BE2C (cell line): ENCODE results near the gene PTPRD.

ENCODE experiments used
- DNase-seq: peaks from one replicate; pipeline ENCODE4 v3.0.0-alpha.2; 2020
- H3K27me3 ChIP-seq: fragments of 250-450 bp; sonication (Bioruptor Pico); 2 replicates; pipeline ENCODE4 v1.5.1; 2020; ENCODE audit warnings: mild to moderate bottlenecking
- H3K36me3 ChIP-seq: fragments of 250-450 bp; sonication (Bioruptor Pico); 2 replicates; pipeline ENCODE4 v1.5.1; 2020; ENCODE audit warnings: mild to moderate bottlenecking
- H3K4me1 ChIP-seq: fragments of 250-450 bp; sonication (Bioruptor Pico); 2 replicates; pipeline ENCODE4 v1.5.1; 2020
- H3K4me3 ChIP-seq: 2 replicates; pipeline ENCODE4 v1.5.1; 2011; ENCODE audit warnings: low read depth, low read length
- H3K9me3 ChIP-seq: fragments of 250-450 bp; sonication (Bioruptor Pico); 2 replicates; pipeline ENCODE4 v1.5.1; 2020
- CTCF ChIP-seq: IDR thresholded peaks from 2 replicates; pipeline ENCODE4 v1.5.1; 2012; ENCODE audit warnings: mild to moderate bottlenecking, low read depth, low read length

Gene PTPRD

DNA sequence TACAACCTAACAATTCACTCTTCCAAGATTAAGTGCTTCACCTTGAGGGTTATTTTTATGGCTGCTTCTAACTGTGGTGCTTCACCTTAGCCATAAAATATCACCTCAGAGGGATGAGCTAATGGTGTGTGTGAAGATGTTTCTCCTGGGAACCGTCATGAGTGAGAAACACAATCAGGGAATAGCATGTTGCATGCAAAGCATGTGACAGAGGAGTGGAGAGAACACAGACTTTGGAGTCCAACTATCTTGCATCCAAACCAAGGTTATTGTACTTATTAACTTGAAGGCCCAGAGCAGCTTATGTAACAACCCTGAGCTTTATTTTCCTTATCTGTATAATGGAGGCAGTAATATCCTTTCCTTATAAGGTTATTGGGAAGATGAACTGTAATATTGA, 1724.2 kb downstream of the PTPRD start:
- no peak overlapping the region for H3K4me3 ChIP-seq
- no peak for DNase-seq
- no peaks in the 10 kb centered on the region for H3K9me3 ChIP-seq
- no peak for TF ChIP-seq CTCF
- no peaks in the 10 kb centered on the region for H3K27me3 ChIP-seq
- no peaks in the 10 kb centered on the region for H3K36me3 ChIP-seq
- no peaks in the 10 kb centered on the region for H3K4me1 ChIP-seq

DNA sequence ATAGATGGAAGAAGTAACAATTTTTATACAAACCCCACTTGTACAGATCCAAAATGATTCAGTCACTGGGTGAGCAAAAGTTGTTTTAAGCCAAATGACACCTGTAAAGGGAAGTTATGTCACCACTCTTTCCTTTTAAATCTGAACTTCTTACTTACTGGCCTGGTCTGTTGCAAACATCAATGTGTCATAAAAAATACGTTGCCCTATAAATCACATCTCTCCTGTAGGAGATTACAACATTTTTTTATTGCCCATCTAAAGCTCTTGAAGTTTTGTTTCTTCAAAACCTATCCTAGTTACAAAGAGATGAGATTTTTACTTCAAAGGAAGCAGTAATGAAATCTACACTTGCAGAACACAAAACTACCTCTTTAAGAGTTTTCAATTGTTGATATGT, 1725.4 kb downstream of the PTPRD start:
- Histone ChIP-seq H3K4me3 (no peak overlapping the region), H3K4me1 (no peaks in the 10 kb centered on the region), H3K9me3 (no peaks in the 10 kb centered on the region), H3K36me3 (no peaks in the 10 kb centered on the region), H3K27me3 (no peaks in the 10 kb centered on the region)
- DNase-seq = no peak
- no peak for TF ChIP-seq CTCF

DNA sequence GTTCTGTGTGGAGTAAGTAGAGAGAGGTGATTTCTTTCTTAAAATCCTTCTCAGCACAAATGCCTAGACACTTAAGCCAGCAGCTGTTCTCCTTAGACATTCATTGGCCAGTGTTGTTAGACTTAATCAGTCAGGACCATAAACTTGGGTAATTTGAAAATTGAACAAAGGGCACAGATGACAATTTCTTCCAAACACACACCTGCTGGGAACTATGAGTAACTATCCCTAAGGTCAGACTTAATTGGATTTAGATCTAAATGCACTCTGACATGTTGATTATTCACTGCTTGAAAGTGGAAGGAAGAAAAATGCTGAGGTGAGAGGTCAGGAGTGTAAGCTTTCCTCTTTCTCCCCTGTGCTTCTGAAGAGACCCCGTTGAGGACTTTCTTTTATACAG, 1729.5 kb downstream of the PTPRD start:
- no peaks in the 10 kb centered on the region for H3K27me3 ChIP-seq
- no peak overlapping the region for H3K4me3 ChIP-seq
- no peaks in the 10 kb centered on the region for H3K4me1 ChIP-seq
- TF ChIP-seq CTCF = no peak
- H3K9me3 ChIP-seq = no peaks in the 10 kb centered on the region
- H3K36me3 ChIP-seq = no peaks in the 10 kb centered on the region
- no peak for DNase-seq

- TF ChIP-seq CTCF = no peak
- no peak for DNase-seq
- Histone ChIP-seq H3K36me3 (no peaks in the 10 kb centered on the region), H3K27me3 (no peaks in the 10 kb centered on the region), H3K4me1 (no peaks in the 10 kb centered on the region), H3K4me3 (no peak overlapping the region), H3K9me3 (no peaks in the 10 kb centered on the region)
These were observed 1732.7 kb downstream of the PTPRD start for GRCh38 chr9:8880060-8880459.

GRCh38 chr9:8879284-8879683, 1733.5 kb downstream of the PTPRD start:
- TF ChIP-seq CTCF = no peak

DNA sequence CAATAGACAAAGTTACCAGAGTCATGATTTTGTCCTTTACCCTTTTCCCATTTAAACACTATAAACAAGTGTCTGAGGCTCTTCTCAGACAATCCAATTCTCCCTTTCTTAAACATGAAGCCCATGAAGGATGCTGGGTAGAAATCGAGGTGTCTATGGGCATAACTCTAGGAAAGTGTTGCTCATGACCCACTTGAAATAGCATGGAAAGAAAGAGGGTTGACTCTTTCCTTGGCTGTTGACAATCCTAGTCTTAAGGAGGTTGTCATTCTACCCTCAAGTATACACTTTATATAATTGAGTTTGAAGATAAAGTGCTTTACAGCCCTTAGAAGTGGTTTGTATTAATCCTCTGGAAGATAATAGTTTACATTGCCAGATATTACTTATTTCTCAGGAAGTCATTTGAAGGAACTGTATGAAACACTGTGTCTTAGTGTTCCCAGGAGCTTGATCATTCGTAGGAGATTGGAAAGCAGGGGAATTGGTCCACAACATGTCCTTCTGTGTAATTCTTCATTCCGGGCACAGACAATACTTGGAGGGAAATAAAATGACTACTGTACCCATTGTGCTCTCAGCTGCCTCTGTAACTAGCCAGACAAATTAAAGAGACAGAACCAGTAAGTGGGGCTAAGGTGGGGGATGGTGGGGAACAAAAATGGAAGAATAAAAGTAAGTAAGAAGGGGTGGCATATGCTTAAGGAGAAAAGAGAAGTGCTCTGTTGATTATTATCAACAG, 1734.9 kb downstream of the PTPRD start:
- Histone ChIP-seq H3K36me3 (no peaks in the 10 kb centered on the region), H3K9me3 (no peaks in the 10 kb centered on the region), H3K4me3 (no peak overlapping the region), H3K27me3 (no peaks in the 10 kb centered on the region), H3K4me1 (no peaks in the 10 kb centered on the region)
- no peak for DNase-seq
- TF ChIP-seq CTCF = no peak

More at GRCh38 chr9:8879284-8879683, 1733.5 kb downstream of the PTPRD start:
- no peak for DNase-seq
- Histone ChIP-seq H3K27me3 (no peaks in the 10 kb centered on the region), H3K36me3 (no peaks in the 10 kb centered on the region), H3K4me3 (no peak overlapping the region), H3K9me3 (no peaks in the 10 kb centered on the region), H3K4me1 (no peaks in the 10 kb centered on the region)
